GM18870 (cell line): ENCODE measurements around the gene MCM6.

ENCODE experiments used
- ATAC-seq: cut with Tn5 transposase; IDR thresholded peaks from one replicate; pipeline ENCODE4 v1.9.1; 2021; ENCODE audit warnings: moderate library complexity; ENCODE audit not compliant: unreplicated experiment

Gene MCM6

GRCh38 chr2:135870571-135870970 is 5.7 kb downstream of the MCM6 start:
- peak; percentile 70 for ATAC-seq

DNA sequence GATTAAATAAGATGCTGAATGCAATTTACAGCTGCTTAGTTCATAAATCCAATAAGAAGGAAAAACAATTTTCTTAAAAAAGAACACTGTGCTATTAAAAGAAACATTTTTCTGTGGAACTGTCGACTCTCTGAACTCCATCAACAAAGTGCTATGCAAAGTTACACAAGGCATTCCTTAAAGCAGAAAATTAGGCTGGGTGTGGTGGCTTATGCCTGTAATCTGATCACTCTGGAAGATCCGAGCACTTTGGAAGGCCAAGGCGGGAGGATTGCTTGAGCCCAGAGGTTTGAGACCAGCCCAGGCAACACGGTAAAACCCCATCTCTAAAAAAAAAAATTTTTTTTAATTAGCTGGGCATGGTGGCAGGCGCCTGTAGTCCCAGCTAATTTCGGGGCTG is 13.0 kb downstream of the MCM6 start:
- no peak for ATAC-seq

DNA sequence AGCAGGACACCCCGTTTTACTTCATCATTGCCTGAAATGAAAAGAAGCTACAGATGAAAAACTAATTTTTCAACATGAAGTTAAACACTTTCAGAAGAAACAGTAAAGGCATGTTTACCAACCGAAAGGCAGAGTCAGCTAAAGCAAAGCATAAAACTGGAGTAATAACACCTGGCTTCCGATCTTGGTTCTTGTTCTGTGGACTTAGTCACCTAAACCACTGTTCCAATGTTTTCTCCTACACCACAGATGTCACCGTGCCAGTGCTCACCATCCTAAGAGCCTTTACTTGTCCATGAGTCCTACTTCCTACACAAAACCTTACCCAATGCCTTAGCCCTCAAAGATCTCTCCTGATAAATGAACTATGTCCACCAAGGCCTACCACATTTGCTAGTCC is 13.5 kb downstream of the MCM6 start:
- no peak for ATAC-seq

GRCh38 chr2:135853401-135853800 is 22.8 kb downstream of the MCM6 start:
- no peak for ATAC-seq

- no peak for ATAC-seq
Observed at GRCh38 chr2:135851858-135852257, 24.4 kb downstream of the MCM6 start.

GRCh38 chr2:135850892-135851668 is 25.2 kb downstream of the MCM6 start:
- ATAC-seq = no peak

DNA sequence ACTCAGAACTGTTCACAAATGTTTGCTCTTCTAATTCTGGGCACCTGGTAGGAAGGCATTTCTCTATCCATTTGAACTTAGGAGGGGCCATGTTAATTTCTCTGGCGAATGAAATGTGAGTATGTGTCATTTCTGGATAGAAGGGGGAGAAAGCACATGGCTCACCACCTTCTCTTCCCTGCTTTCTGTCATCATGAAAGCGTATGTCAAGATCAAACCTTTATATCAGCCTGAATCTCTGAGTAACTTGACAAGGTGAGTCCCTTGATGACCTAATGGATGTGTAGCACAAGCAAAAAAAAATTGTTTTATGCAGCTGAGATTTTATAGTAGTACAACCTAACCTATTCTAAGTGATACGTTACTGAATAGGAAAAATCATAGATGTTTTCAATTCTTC is 27.2 kb downstream of the MCM6 start:
- ATAC-seq = no peak

DNA sequence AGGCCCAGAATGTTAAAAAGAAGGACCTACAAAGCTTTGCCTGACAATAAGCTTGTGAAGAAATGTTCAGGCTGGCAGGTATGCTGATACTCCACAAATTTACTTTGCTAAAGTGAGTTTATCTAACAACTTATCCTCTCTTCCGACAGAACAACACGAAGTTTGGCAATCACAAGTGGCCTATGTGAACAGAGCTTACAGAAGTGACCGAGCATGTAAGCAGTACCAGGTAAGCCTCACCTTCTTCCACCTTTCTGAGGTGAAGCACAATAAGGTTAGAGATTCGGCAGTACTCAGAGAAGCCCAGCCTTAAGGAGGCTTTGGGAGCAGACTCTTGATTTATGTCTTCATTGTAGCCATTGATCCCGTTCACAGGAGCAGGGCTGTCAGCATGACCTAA is 30.2 kb downstream of the MCM6 start:
- no peak for ATAC-seq

DNA sequence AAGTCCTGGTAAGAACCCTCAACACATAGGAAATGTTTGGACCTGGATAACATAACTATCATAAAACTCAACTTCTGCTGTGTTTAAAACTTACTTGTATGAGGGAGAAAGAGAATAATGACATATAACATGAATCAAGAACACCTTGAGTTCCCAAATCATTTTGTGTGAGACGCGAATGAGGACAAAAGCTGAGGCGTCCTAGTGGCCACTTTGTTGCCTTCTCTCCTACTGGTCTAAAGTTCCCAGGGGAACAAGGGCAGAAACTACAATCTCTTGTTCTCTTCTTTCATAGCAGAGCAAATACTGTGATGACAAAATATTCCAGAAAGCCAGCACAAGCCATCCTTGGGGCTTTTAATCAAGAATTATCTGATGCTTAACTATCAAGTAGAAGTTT is 31.0 kb downstream of the MCM6 start:
- ATAC-seq = no peak

GRCh38 chr2:135844301-135844895 is 31.8 kb downstream of the MCM6 start:
- no peak for ATAC-seq

GRCh38 chr2:135843671-135844070 is 32.6 kb downstream of the MCM6 start:
- ATAC-seq = no peak

DNA sequence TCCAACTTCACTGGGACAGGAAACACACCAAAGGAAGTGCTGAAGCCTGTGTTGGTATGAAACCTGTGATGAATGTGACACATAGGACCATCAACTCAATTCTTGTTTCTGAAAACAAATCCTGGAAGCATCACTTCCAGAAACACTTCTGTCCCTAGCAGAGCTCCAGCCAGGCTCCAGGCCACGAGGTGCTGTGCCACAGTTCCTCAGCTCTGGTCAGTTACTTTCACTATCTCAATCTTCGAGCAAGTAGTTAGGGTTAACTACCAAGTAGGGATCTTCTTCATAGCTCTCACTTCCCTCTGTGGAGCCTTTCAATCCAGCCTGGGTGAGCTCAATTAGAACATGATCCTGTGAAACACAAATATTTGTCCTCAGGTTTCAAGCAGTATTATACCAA is 35.6 kb downstream of the MCM6 start:
- no peak for ATAC-seq

GRCh38 chr2:135839713-135840112 is 36.5 kb downstream of the MCM6 start:
- no peak for ATAC-seq

DNA sequence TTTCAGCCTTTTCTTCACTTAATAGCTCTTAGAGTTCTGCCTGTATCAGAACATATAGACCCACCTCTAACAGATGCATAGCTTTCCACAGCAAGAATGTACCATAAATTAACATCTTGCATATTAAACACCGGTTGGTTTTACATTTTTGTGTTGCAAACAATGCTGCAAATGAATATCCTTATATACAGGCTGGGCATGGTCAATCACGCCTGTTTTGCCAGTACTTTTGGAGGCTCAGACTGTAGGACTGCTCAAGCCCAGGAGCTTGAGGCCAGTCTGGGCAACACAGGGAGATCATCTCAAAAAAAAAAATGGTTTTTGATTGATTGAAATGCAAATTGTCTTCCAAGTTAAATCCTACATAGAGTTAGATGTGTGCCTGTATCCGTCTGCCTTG is 37.7 kb downstream of the MCM6 start:
- ATAC-seq = no peak

GRCh38 chr2:135836596-135837270 is 39.5 kb downstream of the MCM6 start, which contains the start of gene LCT:
Gene LCT (minus strand): TSS chr2:135837184. CDS start chr2:135837169, 15 bp downstream.
- ATAC-seq = no peak

DNA sequence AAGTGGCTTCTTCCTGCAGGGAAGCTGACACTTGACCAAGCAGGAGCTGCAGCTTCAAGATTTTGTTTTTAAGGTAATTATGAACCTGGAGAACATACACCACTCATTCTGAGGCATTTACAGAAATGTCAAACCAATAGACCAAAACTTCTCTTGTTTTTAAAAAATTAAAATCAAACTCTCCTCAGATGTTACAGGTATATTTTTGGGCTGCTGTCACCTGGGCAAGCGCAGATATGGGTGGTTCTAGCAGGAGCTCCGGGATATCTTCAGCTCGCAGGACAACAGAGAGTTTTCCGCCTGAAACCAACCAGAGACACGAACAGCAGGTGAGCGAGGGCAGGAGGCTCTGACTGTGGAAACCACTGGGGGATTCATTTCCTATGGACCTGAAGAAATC is 43.4 kb downstream of the MCM6 start:
- ATAC-seq = no peak

- ATAC-seq = no peak
Observed at GRCh38 chr2:135831180-135831812, 44.9 kb downstream of the MCM6 start.

- ATAC-seq = no peak
Observed at GRCh38 chr2:135829378-135830135, 46.7 kb downstream of the MCM6 start.

GRCh38 chr2:135826544-135826943 is 49.7 kb downstream of the MCM6 start:
- no peak for ATAC-seq

GRCh38 chr2:135825550-135826176 is 50.6 kb downstream of the MCM6 start:
- ATAC-seq = no peak
